HCT116 (cell line): ENCODE data around the gene SPDEF. TPM values are rescaled to one million over a fixed set of nuclear protein-coding genes. Genes with fewer than 3 reads are reported as not detected.

Source experiments
- ATAC-seq: fragments of 200-7000 bp; cut with Tn5 transposase; 2 replicates; pipeline ENCODE4 v1.9.1; 2020; ENCODE audit warnings: mild to moderate bottlenecking, moderate library complexity
- BruUV-seq: library from RNA; stranded (reverse); fragments of 400-500 nt; replicated peaks from 2 replicates; lab custom pipeline; 2021; lab: Mats Ljungman, UMichigan
- CTCF ChIA-PET: fragments of 300-600 bp; sonication (Branson Sonifier 250); formaldehyde crosslinking; loops from one replicate; lab custom pipeline; 2021; ENCODE audit warnings: antibody characterized with exemption; lab: Charles Lee
- POLR2A ChIA-PET: fragments of 300-600, 350-600 bp; sonication (Branson Sonifier 250); formaldehyde crosslinking; loops from one replicate; lab custom pipeline; 2021; ENCODE audit warnings: antibody characterized with exemption; lab: Charles Lee
- RAD21 ChIA-PET, 2 experiments: fragments of 300-600 bp; sonication (Branson Sonifier 250); formaldehyde crosslinking; loops; one replicate each; lab custom pipeline; 2023; ENCODE audit warnings: low total read pairs in 2 of 2; ENCODE audit not compliant: uncharacterized antibody in 2 of 2, unreplicated experiment in 2 of 2, low non-redundant PET in 1 of 2; lab: Charles Lee
- DNase-seq: peaks from one replicate; pipeline ENCODE4 v3.0.0-alpha.2; 2010; ENCODE audit warnings: low read depth, low spot score
- H2AFZ ChIP-seq: fragments of 200-600 bp; shearing (Covaris generic), sonication (generic); 2 replicates; pipeline ENCODE4 v1.6.1; 2017; ENCODE audit warnings: low read depth, mixed run types, mixed read lengths, antibody characterized with exemption, low read length; ENCODE audit not compliant: poor library complexity, severe bottlenecking
- H3K27ac ChIP-seq: 2 replicates; pipeline ENCODE4 v1.5.1; 2012; ENCODE audit warnings: low read depth, low read length
- H3K27me3 ChIP-seq: fragments of 200-600 bp; sonication (generic); 2 replicates; pipeline ENCODE4 v1.6.1; 2016; ENCODE audit warnings: mixed run types, low read length, mixed read lengths; ENCODE audit not compliant: insufficient read depth
- H3K36me3 ChIP-seq, 2 experiments: fragments of 200-500 bp in 1 of 2; fragments of 200-600 bp in 1 of 2; sonication (Bioruptor generic) in 1 of 2; sonication (generic) in 1 of 2; 2 replicates each; pipeline versions ENCODE4 v1.5.1 to v1.6.1; 2014 to 2016; ENCODE audit warnings: low read length in 2 of 2, inconsistent platforms in 1 of 2, mixed read lengths in 1 of 2, mixed run types in 1 of 2; ENCODE audit not compliant: insufficient read depth in 2 of 2, control insufficient read depth in 1 of 2
- H3K4me1 ChIP-seq, 2 experiments: fragments of 200-600 bp in 1 of 2; sonication (generic) in 1 of 2; 2 replicates each; pipeline versions ENCODE4 v1.5.1 to v1.6.1; 2012 to 2017; ENCODE audit warnings: low read length in 2 of 2, inconsistent platforms in 1 of 2, mild to moderate bottlenecking in 1 of 2, mixed read lengths in 1 of 2, mixed run types in 1 of 2, moderate library complexity in 1 of 2; ENCODE audit not compliant: insufficient read depth in 2 of 2, control insufficient read depth in 1 of 2
- H3K4me2 ChIP-seq: fragments of 200-600 bp; sonication (generic); 2 replicates; pipeline ENCODE4 v1.6.1; 2017; ENCODE audit warnings: mixed run types, low read length, mixed read lengths
- H3K4me3 ChIP-seq, 2 experiments: fragments of 200-600 bp in 1 of 2; sonication (generic) in 1 of 2; replicated peaks in 1 of 2; 2 replicates each; pipeline ENCODE4 v1.5.1; 2011 to 2016; ENCODE audit warnings: low read length in 2 of 2, control low read depth in 1 of 2, low read depth in 1 of 2, mild to moderate bottlenecking in 1 of 2, mixed read lengths in 1 of 2, mixed run types in 1 of 2
- H3K79me2 ChIP-seq: fragments of 200-600 bp; sonication (generic); 2 replicates; pipeline ENCODE4 v1.6.1; 2017; ENCODE audit warnings: mild to moderate bottlenecking, mixed run types, low read length, moderate library complexity, mixed read lengths; ENCODE audit not compliant: insufficient read depth
- H3K9ac ChIP-seq: fragments of 200-600 bp; sonication (generic); 2 replicates; pipeline ENCODE4 v1.6.1; 2016; ENCODE audit warnings: low read length, mixed read lengths
- H3K9me2 ChIP-seq: fragments of 200-600 bp; sonication (generic), shearing (Covaris generic); 2 replicates; pipeline ENCODE4 v1.6.1; 2017; ENCODE audit warnings: mixed run types, mild to moderate bottlenecking, moderate library complexity; ENCODE audit not compliant: insufficient read depth
- H3K9me3 ChIP-seq, 2 experiments: fragments of 200-500 bp in 1 of 2; fragments of 200-600 bp in 1 of 2; sonication (Bioruptor generic) in 1 of 2; sonication (generic) in 1 of 2; 2 replicates each; pipeline ENCODE4 v1.6.1; 2014 to 2017; ENCODE audit warnings: low read length in 2 of 2, mixed read lengths in 2 of 2, inconsistent platforms in 1 of 2, low read depth in 1 of 2, mild to moderate bottlenecking in 1 of 2, mixed run types in 1 of 2, moderate library complexity in 1 of 2; ENCODE audit not compliant: control insufficient read depth in 1 of 2, insufficient read depth in 1 of 2
- H4K20me1 ChIP-seq: fragments of 200-600 bp; sonication (generic), shearing (Covaris generic); 2 replicates; pipeline ENCODE4 v1.6.1; 2017; ENCODE audit warnings: mixed run types, mild to moderate bottlenecking, moderate library complexity; ENCODE audit not compliant: insufficient read depth
- EGR1 ChIP-seq: IDR thresholded peaks from 2 replicates; pipeline ENCODE4 v1.6.1; 2012; ENCODE audit warnings: low read depth
- ELF1 ChIP-seq: IDR thresholded peaks from 2 replicates; pipeline ENCODE4 v1.6.1; 2012; ENCODE audit warnings: low read depth, borderline replicate concordance
- EZH2 ChIP-seq: fragments of 200-600 bp; sonication (generic); IDR thresholded peaks from 2 replicates; pipeline ENCODE4 v1.6.1; 2017; ENCODE audit warnings: antibody characterized with exemption, mixed run types
- EZH2phosphoT487 ChIP-seq: fragments of 200-600 bp; IDR thresholded peaks from 2 replicates; pipeline ENCODE4 v1.6.1; 2018; ENCODE audit warnings: antibody characterized with exemption, borderline replicate concordance
- POLR2A ChIP-seq: IDR thresholded peaks from 2 replicates; pipeline ENCODE4 v1.7.0; 2011; ENCODE audit warnings: borderline replicate concordance; ENCODE audit not compliant: insufficient read depth, insufficient read length; ENCODE audit errors: extremely low read depth
- POLR2AphosphoS5 ChIP-seq: IDR thresholded peaks from 2 replicates; pipeline ENCODE4 v1.6.1; 2011; ENCODE audit warnings: mild to moderate bottlenecking, low read depth, low read length, moderate library complexity
- RAD21 ChIP-seq: IDR thresholded peaks from 2 replicates; pipeline ENCODE4 v1.6.1; 2012; ENCODE audit warnings: low read depth, mild to moderate bottlenecking
- SIN3A ChIP-seq: IDR thresholded peaks from 2 replicates; pipeline ENCODE4 v1.6.1; 2012; ENCODE audit warnings: low read depth
- TCF7L2 ChIP-seq: IDR thresholded peaks from 2 replicates; pipeline ENCODE4 v1.7.0; 2011; ENCODE audit warnings: borderline replicate concordance, inconsistent platforms; ENCODE audit not compliant: insufficient read depth, insufficient read length; ENCODE audit errors: extremely low read depth
- ZFX ChIP-seq: fragments of 450-650 bp; IDR thresholded peaks from 2 replicates; pipeline ENCODE4 v1.6.1; 2017
- ZNF274 ChIP-seq: fragments of 200-500 bp; sonication (Bioruptor generic); IDR thresholded peaks from 2 replicates; pipeline ENCODE4 v1.6.1; 2014; ENCODE audit warnings: mild to moderate bottlenecking, low read depth, low read length, inconsistent platforms
- intact Hi-C: fragments of 100-400 bp; cut with micrococcal nuclease; formaldehyde crosslinking; loops from 2 replicates; pipeline ENCODE4 v1.10.0; 2022
- total RNA-seq: library from RNA; stranded (reverse); gene quantifications from one replicate; pipeline ENCODE4 v1.2.1, GENCODE V29; 2021; ENCODE audit not compliant: unreplicated experiment
- TF ChIP-seq, protein P1 (sequence below): IDR thresholded peaks from 2 replicates; pipeline ENCODE4 v1.6.1; 2011; ENCODE audit warnings: mild to moderate bottlenecking, low read length, moderate library complexity; ENCODE audit not compliant: insufficient replicate concordance; ENCODE audit errors: extremely low read depth
- TF ChIP-seq, protein P2 (sequence below): IDR thresholded peaks from 2 replicates; pipeline ENCODE4 v1.6.1; 2012
- TF ChIP-seq, protein P3 (sequence below): IDR thresholded peaks from 2 replicates; pipeline ENCODE4 v1.6.1; 2012; ENCODE audit warnings: low read depth

Gene SPDEF
- total RNA-seq, 1 experiment from 2014 or later, result 0.39 TPM

DNA sequence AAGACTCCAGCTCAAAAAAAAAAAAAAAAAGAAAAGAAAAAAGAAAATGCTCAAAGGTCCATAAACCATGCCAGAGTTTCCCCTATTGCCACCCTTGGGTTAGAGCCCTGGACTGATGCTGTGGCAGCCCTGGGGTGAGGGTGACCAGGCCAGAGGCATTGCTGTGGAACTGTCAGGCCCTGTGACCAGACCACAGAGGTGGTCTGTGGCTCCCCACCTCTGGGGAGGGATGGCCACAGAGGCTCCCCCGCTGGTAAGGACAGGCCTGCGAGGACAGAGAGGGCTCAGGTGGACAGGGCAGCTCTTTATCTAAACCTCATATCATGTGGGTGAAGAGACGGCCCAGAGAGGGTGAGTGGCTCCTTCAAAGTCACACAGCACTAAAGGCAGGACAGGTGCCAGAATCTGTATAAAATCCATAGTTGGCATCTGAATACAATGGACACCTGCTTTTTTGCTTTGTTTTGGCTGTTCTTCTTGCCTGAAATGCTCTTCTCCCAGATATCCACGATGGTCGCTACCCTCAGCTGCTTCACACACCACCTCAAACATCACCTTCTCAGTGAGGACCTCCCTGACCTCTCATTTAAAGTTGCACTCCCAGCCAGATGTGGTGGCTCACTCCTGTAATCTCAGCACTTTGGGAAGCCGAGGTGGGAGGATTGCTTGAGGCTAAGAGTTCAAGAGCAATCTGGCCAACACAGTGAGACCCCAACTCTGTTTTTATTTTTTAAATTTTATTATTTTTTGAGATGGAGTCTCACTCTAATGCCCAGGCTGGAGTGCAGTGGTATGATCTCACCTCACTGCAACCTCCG lies 22.5 kb upstream of the SPDEF start:
- ChIA-PET CTCF (interaction anchor here (0.6 kb wide), 1 partner anchor 118 kb away, joined by 3 read pairs; no protein-coding TSS in a partner anchor), POLR2A (no interaction called here), RAD21 (no interaction called here)
- Histone ChIP-seq H4K20me1 (no peaks in the 10 kb centered on the region), H3K9me3 (no peaks in the 10 kb centered on the region), H3K27ac (no peak overlapping the region), H2AFZ (no peak overlapping the region), H3K9ac (no peak overlapping the region), H3K79me2 (no peaks in the 10 kb centered on the region), H3K4me2 (no peak overlapping the region), H3K36me3 (no peaks in the 10 kb centered on the region; a peak in 1 of 4 replicates), H3K4me1 (no peaks in the 10 kb centered on the region), H3K9me2 (no peaks in the 10 kb centered on the region), H3K4me3 (no peak overlapping the region), H3K27me3 (no peaks in the 10 kb centered on the region)
- ATAC-seq (no peak), DNase-seq (no peak)
- intact Hi-C loops, result no loop called here
- TF ChIP-seq POLR2A, result no peak
- no peak for TF ChIP-seq TCF7L2
- TF ChIP-seq ELF1, result no peak
- no peak for TF ChIP-seq EZH2phosphoT487
- TF ChIP-seq, protein P1, sequence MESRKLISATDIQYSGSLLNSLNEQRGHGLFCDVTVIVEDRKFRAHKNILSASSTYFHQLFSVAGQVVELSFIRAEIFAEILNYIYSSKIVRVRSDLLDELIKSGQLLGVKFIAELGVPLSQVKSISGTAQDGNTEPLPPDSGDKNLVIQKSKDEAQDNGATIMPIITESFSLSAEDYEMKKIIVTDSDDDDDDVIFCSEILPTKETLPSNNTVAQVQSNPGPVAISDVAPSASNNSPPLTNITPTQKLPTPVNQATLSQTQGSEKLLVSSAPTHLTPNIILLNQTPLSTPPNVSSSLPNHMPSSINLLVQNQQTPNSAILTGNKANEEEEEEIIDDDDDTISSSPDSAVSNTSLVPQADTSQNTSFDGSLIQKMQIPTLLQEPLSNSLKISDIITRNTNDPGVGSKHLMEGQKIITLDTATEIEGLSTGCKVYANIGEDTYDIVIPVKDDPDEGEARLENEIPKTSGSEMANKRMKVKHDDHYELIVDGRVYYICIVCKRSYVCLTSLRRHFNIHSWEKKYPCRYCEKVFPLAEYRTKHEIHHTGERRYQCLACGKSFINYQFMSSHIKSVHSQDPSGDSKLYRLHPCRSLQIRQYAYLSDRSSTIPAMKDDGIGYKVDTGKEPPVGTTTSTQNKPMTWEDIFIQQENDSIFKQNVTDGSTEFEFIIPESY, result no peak
- TF ChIP-seq ZFX, result no peak
- TF ChIP-seq, protein P2, sequence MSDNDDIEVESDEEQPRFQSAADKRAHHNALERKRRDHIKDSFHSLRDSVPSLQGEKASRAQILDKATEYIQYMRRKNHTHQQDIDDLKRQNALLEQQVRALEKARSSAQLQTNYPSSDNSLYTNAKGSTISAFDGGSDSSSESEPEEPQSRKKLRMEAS, result no peak
- TF ChIP-seq EGR1, result no peak
- TF ChIP-seq ZNF274, result no peak
- no peak for TF ChIP-seq RAD21
- no peak for TF ChIP-seq POLR2AphosphoS5
- TF ChIP-seq SIN3A, result no peak
- TF ChIP-seq EZH2, result no peak
- TF ChIP-seq, protein P3, sequence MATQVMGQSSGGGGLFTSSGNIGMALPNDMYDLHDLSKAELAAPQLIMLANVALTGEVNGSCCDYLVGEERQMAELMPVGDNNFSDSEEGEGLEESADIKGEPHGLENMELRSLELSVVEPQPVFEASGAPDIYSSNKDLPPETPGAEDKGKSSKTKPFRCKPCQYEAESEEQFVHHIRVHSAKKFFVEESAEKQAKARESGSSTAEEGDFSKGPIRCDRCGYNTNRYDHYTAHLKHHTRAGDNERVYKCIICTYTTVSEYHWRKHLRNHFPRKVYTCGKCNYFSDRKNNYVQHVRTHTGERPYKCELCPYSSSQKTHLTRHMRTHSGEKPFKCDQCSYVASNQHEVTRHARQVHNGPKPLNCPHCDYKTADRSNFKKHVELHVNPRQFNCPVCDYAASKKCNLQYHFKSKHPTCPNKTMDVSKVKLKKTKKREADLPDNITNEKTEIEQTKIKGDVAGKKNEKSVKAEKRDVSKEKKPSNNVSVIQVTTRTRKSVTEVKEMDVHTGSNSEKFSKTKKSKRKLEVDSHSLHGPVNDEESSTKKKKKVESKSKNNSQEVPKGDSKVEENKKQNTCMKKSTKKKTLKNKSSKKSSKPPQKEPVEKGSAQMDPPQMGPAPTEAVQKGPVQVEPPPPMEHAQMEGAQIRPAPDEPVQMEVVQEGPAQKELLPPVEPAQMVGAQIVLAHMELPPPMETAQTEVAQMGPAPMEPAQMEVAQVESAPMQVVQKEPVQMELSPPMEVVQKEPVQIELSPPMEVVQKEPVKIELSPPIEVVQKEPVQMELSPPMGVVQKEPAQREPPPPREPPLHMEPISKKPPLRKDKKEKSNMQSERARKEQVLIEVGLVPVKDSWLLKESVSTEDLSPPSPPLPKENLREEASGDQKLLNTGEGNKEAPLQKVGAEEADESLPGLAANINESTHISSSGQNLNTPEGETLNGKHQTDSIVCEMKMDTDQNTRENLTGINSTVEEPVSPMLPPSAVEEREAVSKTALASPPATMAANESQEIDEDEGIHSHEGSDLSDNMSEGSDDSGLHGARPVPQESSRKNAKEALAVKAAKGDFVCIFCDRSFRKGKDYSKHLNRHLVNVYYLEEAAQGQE, result no peak
- no TSS peak for BruUV-seq
